GM18511 (cell line): ENCODE data around the gene SIK2.

ENCODE experiments used
- ATAC-seq: cut with Tn5 transposase; IDR thresholded peaks from one replicate; pipeline ENCODE4 v1.9.1; 2021; ENCODE audit warnings: mild to moderate bottlenecking, moderate library complexity; ENCODE audit not compliant: unreplicated experiment

SIK2 gene

DNA sequence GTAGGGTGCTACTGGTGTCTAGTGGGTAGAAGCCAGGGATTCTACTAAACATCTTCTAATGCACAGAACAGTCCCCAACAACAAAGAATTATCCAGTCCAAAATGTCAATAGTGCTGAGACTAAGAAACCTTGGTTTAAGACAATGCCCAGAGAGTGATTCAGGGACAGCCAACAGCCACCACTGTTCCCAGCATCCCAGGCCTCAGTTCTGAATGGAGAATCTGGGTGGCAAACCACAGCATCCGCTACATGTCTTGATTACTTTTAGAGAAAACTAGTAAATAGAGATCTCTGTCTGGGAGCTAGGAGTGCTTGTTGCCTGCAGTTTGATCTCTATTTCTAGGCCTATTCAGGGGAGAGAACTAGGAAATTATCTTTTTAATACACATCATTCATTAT, 20.9 kb upstream of the SIK2 start:
- ATAC-seq = no peak

- ATAC-seq = no peak
Measured at GRCh38 chr11:111582163-111582562, 20.1 kb upstream of the SIK2 start.

- no peak for ATAC-seq
Measured at GRCh38 chr11:111582881-111583280, 19.4 kb upstream of the SIK2 start.

GRCh38 chr11:111585371-111585770, 16.9 kb upstream of the SIK2 start:
- ATAC-seq = no peak

DNA sequence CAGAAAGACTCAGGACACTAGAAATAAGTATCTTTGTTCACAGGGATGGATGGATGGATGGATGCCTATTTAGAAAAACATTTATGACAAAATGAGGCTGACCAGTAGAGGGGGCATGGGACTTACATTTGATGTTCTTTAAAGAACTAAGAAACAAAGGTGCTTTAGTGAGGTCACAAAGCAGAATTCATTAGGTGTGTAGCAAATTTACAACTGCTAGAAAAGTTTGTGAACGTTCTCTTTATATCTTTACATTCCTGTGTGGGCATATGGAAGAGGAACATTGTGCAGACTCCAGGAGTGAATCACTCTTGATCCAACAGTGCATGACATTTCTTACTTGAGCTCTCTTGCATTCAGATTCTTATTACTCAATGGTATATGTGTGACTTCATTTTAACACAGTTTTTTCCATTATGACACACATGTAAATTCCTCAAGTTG, 15.8 kb upstream of the SIK2 start:
- ATAC-seq = peak; percentile 44

DNA sequence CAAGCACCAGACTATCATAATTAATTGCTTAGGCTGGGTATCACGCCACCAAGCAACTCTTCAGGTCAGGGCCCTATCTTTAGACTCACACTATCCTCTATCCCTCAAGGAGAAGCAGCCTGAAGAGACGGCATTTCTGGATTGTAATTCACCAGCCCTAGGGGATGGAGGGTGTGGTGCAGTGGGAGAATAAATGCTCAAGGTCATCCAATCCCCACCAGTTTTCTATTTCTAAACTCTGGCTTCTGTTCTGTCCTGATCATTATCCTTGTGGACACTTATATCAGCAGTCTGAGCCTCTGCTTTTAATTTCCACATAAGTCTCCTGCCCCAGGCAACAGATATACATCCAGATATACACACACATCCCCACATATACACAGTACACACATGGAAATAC, 13.1 kb upstream of the SIK2 start:
- ATAC-seq = no peak

DNA sequence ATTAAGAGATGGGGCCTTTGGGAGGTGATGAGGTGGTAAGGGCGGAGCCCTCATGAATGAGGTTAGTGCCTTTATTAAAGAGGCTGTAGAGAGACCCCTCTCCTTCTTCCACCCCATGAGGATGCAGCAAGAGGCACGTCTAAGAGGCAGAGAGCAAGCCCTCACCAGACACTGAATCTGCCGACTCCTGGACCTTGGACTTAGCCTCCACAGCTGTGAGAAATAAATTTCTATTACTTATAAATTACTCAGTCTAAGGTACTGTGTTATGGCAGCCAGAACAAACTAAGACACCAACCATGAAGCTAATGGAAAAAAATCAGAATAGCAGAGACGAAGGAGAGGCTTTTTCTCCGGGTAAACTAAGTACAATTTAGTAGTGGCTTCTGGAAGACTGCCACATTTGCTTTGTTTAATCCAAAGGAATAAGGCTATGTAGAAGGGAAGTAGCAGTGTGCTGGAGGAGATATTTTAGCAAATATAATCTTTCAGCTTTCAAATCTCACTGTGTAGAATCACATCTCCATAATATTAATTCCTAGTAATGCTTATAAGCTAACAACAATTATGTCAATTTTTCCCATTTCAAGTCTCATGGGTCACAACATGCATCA, 12.3 kb upstream of the SIK2 start:
- no peak for ATAC-seq

DNA sequence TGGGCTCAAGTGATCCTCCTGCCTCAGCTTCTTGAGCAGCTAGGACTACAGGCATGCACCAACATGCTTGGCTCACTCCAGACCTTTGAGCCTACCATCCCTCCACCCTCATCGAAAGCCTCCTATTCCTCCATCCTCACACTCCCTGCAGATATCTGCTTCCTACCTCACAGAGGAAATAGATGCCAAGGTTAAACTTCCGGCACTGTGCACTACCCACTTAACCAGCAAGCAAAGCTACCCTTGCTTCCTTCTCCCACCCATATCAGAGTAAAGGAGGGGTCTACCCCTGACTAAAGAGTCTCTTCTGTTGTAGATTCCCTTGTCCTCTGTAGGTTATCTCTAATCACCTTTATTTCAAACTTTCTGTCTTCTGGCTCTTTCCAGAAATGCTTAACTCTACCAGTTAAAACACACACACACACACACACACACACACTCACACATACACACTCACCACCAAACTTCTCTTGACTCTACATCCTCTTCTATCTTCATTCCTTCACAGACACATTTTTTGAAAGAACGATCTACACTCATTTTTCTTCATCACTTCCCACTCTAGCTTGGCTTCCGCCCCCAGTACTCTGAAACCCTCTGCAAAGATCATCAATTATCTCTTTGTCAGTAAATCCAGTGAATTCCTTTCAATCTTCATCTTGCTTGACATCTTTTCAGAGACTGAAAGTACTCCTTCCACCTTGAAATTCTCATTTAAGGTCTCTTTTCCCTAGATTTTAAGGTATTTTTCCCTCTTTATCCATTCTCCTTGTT, 10.9 kb upstream of the SIK2 start:
- ATAC-seq = no peak

GRCh38 chr11:111592491-111592890, 9.8 kb upstream of the SIK2 start:
- ATAC-seq = no peak

GRCh38 chr11:111596319-111596718, 5.9 kb upstream of the SIK2 start:
- ATAC-seq = no peak

- ATAC-seq = no peak
Measured at GRCh38 chr11:111598148-111598547, 4.1 kb upstream of the SIK2 start.

DNA sequence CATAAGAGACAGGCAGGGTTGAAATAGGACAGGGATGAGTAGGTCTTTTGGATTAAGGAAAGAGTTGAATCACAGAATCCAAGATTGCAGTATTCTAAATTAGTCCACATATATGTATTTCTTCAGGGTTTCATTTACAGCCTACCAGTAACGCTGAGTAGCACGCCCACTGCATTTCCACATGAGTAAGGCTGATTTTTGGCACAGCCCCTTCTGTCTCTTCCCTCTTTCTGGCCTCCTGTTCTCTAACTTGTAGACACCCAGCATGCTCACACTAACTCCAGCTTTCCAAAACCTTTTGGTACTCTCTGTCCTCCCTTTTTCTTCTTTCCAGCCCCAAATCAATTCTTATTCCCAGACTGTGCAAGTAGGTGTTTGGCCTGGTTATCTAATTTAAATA, 3.7 kb upstream of the SIK2 start:
- ATAC-seq = no peak

DNA sequence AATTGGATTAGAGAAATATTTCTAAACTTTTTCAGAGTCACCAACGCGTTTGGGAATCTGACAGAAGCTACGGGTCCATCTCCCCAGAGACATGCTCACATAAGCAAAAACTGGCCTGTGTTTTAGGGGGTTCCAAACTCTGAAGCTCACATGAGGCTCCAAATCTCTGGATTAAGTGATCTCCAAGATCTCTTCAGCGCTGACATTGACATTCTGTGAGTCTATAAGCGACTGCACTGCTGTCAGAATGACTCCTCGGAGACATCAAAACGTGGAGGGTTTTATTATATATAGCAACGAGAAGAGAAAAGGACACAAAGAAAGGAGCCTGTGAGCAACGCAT, 642 bp upstream of the SIK2 start:
- no peak for ATAC-seq

GRCh38 chr11:111602865-111603610, 789 bp downstream of the SIK2 start:
- ATAC-seq = peak; percentile 0

GRCh38 chr11:111603611-111604130, 1.4 kb downstream of the SIK2 start:
- no peak for ATAC-seq

GRCh38 chr11:111604392-111605009, 2.3 kb downstream of the SIK2 start:
- ATAC-seq = no peak

DNA sequence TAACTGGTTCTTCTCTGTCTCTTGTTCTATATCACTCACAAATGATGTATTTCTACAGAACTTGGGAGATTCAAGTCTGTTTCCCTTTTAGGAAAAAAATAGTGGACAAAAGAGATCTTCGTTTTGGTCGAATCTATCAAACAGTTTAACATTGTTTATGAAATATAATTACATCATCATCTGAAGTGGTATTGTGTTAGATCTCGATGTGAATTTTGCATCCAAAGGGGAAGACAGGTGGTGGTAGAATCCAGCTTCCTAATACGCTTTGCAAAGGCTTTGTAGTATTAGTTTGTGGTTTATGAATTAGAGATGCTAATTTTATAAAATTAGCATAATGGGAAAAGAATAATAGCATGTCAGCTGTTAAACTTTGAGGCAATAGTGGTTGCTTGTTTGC, 3.4 kb downstream of the SIK2 start:
- ATAC-seq = no peak

GRCh38 chr11:111606986-111607385, 4.7 kb downstream of the SIK2 start:
- ATAC-seq = no peak

DNA sequence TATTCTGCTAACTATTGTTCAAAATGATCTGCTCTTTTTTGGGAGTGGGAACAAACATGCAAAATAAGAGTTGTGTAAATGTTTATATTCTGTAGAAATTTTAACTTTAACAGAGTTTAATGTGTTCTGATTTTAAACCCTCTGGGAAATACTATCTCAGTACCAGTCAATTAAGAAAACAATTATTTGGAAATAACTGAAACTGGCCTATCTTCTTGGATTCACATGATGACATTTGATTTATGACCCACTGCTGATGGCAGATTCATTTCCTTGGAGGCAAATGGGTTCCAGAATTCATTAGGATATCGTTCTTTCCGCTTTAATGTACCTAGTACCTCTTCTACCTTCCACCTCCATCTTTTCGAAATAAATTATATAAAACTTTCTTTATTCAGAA, 5.5 kb downstream of the SIK2 start:
- ATAC-seq = no peak

DNA sequence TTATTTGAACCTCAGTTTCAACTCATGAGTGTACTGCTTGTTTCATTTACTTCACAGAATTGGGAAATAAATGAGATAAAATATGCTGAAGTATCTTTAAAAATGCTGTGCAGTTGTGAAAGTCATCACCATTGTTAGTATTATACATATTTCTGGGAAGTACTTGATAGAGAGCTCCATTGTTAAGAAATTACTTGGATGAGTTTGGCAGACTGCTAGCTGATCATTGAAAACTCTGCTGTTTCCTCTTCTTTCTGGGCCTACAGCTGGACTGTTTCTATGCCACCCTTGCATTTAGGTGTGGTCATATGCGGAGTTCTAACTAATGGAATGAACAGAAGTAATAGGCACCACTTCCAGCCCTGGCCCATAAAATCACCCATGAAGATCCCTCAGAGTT, 10.0 kb downstream of the SIK2 start:
- no peak for ATAC-seq

- no peak for ATAC-seq
Measured at GRCh38 chr11:111617286-111617685, 15.0 kb downstream of the SIK2 start.
